Measurements from ENCODE around the gene ASIC5. TPM values are rescaled to one million over a fixed set of nuclear protein-coding genes. Genes with fewer than 3 reads are reported as not detected.

Gene ASIC5
- total RNA-seq, 1 donor from 2014 or later, result not detected

Other genes with a start within 250 kb of the ASIC5 start
- 16.1 TPM for gene GUCY1A1, start 199.4 kb downstream of the ASIC5 start, total RNA-seq
- 15.5 TPM for gene GUCY1B1, start 107.3 kb downstream of the ASIC5 start, total RNA-seq
- gene TDO2, start 37.4 kb upstream of the ASIC5 start, total RNA-seq, result not detected
- 25.9 TPM for gene CTSO, start 87.6 kb upstream of the ASIC5 start, total RNA-seq

All from sciatic nerve (tissue), 1 donor.